A549 (cell line): Measurements from ENCODE around the gene MYO3A.

Experiments used
- EP300 ChIP-seq, 2 experiments: fragments of >200 bp; sonication (Bioruptor Twin); formaldehyde crosslinking; IDR thresholded peaks; 2 replicates in 1 of 2; 3 replicates in 1 of 2; pipeline ENCODE4 v1.6.1; 2016 to 2017
- POLR2A ChIP-seq: IDR thresholded peaks from 2 replicates; pipeline ENCODE4 v1.6.1; 2012; ENCODE audit warnings: mild to moderate bottlenecking, low read length
- SMC3 ChIP-seq: fragments of >200 bp; sonication (Bioruptor Twin); formaldehyde crosslinking; IDR thresholded peaks from 3 replicates; pipeline ENCODE4 v1.6.1; 2018; ENCODE audit warnings: inconsistent platforms
- TF ChIP-seq, protein P1 (sequence below): fragments of 450-650 bp; IDR thresholded peaks from 2 replicates; pipeline ENCODE4 v1.6.1; 2014; ENCODE audit warnings: antibody characterized with exemption
- TF ChIP-seq, protein P2 (sequence below): IDR thresholded peaks from 2 replicates; pipeline ENCODE4 v1.6.1; 2012; ENCODE audit warnings: low read depth, borderline replicate concordance

DNA sequence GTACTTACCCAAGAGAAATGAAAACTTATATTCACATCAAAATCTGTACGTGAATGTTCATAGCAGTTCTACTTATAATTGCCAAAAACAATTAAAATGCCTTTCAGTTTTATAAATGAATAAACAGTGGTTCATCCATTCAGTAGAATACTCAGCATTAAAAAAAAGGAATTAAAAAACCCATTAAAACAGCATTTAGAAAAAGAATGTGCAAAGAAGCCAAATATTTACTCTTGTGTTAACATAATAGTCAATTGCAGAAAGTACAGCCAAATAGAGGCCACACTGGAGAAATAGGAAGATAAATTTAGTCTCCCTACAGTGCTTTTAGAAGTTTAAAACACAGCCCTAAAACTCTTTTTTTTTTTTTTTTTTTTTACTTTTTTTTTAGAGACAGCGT is 54.6 kb downstream of the MYO3A start:
- TF ChIP-seq POLR2A (no peak), EP300 (IDR thresholded peaks at IDR 0.05) (no peak), SMC3 (no peak)
- TF ChIP-seq, protein P1, sequence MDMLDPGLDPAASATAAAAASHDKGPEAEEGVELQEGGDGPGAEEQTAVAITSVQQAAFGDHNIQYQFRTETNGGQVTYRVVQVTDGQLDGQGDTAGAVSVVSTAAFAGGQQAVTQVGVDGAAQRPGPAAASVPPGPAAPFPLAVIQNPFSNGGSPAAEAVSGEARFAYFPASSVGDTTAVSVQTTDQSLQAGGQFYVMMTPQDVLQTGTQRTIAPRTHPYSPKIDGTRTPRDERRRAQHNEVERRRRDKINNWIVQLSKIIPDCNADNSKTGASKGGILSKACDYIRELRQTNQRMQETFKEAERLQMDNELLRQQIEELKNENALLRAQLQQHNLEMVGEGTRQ: no peak
- TF ChIP-seq, protein P2, sequence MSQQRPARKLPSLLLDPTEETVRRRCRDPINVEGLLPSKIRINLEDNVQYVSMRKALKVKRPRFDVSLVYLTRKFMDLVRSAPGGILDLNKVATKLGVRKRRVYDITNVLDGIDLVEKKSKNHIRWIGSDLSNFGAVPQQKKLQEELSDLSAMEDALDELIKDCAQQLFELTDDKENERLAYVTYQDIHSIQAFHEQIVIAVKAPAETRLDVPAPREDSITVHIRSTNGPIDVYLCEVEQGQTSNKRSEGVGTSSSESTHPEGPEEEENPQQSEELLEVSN: no peak
